HG03095 (cell line): Measurements from ENCODE around the gene HOXD11.

Experiments used
- ATAC-seq: cut with Tn5 transposase; IDR thresholded peaks from one replicate; pipeline ENCODE4 v1.9.1; 2021; ENCODE audit warnings: moderate library complexity; ENCODE audit not compliant: unreplicated experiment

Gene HOXD11

DNA sequence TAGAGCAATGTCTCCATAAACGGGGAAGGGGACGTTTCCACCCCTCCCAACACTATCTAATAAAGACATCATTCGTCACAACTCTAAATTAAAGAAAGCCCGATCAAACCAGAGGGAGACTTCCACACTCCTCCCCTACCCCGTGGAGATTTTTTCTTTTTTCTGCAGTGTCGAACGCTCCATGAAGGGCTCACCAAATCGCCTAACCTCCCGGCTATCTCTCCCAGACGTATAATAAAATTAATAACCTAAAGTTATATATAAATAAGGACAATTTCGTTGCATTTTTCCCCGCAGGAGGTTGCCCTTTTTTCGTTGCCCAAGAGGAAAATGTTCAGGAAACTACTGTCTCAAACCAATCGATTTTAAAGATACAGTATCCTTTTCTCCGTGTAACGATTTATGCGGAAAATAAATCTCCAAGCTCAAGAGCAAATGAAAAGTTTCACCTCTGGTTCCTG, 25.7 kb upstream of the HOXD11 start:
- ATAC-seq: no peak

DNA sequence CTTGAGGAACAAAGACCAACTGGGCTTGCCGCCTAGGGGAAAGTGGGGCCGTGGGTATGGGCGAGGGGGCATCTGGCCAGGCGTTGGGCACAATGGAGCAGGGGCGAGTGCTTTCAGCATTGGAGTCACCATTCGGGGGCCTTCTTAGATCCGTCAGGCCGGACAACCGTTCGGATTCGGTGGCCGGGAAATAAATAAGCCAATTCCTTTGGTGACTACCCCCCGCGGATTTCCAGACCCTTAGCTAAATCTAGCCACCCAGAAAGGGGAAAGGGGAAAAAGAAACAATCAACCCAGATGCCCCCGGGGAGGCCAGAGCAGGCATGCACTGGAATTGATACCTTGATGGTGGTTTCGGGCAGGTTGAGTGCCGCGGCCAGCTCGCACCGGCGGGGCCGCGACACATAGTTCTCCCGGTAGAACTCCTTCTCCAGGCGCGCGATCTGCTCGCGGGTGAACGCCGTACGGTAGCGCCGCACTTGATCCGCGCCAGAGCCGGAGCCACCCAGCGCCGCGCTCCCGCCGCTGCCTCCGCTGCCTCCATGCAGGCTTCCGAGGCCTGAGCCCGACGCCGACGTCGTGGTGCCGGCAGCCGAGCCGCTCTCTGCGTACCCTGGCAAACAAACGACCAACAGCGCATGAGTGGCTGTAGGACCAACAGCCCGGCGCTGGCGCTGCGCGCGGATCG, 25.1 kb upstream of the HOXD11 start:
- ATAC-seq: no peak

DNA sequence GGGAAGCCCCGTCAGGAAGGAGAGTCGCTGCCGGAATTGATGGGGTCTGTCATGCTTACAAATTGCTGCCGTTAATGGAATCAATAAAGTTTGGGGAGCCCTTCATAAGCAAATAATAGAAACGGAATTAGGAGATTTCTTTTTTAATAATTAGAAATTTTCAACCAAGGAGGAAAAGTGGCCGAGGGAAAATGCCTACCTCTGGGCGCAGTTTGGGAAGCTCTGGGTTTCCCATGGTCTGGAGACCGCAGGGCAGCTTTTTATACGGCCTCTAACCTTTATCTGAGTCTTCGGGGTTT, 24.6 kb upstream of the HOXD11 start:
- ATAC-seq: no peak

DNA sequence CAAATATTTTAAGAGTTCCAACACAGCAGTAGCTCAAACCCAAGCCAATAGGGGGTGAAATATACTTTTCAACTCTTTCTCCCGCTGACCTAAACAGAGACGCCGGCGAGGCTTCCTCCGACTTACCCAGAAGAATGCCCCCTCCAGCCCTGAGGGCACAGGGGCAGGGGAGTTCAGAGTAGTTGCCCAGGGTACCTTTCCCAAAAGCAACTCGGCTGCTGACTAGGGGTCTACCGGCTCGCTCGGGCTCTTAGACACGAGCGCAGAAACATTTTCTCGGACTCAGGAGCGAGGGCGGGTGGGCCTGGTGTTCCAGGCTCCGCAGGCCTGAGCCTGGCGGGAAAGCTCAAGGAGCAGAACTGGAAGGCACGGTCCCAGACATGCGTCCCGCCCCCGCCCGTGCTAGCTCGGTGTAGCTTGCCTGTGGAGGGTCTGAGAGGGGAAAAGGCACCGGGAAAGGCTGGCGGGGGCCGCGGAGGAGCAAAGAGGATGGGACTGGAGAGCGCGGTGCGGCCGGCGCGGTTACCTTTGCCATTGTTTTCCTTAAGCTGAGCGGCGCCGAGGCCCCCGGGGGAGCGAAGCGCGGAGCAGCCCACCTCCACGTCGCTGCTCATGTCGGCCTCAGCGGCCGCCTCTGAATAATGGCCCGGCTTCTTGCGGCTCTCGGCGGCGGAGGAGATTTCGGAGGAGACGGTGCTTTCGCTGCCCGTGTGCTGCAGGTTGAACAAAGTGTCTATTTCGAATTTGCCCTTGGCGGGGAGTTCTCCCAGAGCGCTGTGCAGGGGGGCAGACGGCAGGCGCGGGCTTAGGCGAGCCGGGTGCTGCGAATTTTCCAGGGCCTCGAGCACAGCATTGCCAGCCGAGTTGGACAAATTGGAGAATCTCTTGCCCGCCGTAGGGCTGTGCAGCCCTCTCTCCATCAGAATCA, 24.0 kb upstream of the HOXD11 start:
- ATAC-seq: no peak

DNA sequence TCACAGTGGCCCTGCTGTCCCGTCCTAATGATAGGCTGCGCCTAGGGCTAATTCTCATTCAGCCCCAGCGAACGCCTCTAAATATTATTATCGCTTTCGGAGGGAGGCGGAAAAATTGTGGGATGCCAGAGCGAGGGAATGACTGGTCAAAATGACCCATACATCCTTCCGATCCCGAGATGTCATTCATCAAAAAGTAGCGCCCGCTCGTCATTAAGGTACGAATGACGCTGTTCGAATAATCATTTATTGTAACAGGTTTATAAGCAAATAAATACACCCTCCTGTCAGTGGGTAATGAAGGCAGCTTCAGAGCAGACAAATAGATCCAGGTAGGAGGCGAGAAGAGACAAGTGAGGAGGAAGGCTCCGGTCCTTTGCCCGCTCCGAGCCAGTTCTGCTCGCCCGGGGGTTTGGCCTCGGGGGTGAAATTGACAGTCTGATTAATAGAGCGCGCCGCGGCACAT, 23.3 kb upstream of the HOXD11 start, which contains the start of gene EVX2:
Gene EVX2 (minus strand): TSS at position 167 of the 466 bp plus-strand sequence. CDS start 186 bp downstream, outside the sequence.
- ATAC-seq: no peak

DNA sequence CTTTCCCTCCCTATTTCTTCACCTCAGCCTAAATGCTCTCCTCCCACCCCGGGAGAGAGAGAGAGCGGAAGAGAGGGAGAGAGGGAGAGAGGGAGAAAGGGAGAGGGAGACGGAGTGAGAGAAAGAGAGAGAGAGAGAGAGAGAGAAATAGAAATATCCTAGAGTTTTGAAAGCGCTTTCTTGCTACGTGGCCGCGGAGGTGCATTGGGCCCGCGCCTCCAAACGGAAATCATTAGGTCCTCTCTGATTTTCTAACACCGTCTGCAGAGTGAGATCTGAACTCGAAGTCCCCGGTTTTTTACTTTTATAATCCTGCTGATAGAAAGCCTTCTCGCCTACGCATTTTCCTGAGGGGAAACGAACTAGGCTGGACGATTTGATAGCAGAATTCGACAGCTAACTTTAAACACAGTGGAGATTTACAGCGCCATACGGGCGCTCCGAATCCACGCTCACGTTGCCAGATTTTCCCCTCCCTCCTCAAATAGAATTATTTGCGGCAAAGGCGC, 22.4 kb upstream of the HOXD11 start:
- no peak for ATAC-seq

DNA sequence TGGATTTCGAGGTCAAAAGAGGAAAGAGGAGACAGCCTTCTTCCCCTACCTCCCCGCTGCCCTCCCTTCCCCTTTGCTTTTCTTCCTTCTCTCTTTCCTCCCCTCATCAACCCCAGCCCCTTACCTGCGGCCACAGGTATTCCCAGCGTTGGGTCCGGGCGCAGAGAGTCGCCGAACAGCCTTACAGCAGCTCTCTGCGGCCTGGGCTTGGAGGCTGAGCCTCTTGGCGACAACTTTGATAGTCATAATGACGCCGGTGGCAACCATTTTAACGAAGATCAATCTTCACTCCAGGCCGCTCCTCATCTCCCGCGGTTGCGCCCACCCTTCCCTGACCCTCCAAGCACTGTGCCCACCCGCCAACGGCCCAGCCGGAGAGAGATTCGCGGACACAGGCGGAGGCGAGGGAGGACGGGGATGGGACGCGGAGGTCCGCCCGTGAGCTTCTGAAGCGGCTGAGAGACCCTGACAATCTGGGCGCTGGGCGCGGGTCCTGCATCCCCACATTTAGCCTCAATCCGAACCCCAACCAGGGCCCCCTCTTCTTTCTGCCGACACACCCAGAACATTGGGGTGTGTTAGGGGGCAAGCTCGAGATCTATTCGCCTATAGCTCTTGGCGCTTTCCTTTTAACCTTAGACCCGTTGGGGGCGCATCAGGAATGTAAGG, 21.8 kb upstream of the HOXD11 start:
- ATAC-seq: no peak

DNA sequence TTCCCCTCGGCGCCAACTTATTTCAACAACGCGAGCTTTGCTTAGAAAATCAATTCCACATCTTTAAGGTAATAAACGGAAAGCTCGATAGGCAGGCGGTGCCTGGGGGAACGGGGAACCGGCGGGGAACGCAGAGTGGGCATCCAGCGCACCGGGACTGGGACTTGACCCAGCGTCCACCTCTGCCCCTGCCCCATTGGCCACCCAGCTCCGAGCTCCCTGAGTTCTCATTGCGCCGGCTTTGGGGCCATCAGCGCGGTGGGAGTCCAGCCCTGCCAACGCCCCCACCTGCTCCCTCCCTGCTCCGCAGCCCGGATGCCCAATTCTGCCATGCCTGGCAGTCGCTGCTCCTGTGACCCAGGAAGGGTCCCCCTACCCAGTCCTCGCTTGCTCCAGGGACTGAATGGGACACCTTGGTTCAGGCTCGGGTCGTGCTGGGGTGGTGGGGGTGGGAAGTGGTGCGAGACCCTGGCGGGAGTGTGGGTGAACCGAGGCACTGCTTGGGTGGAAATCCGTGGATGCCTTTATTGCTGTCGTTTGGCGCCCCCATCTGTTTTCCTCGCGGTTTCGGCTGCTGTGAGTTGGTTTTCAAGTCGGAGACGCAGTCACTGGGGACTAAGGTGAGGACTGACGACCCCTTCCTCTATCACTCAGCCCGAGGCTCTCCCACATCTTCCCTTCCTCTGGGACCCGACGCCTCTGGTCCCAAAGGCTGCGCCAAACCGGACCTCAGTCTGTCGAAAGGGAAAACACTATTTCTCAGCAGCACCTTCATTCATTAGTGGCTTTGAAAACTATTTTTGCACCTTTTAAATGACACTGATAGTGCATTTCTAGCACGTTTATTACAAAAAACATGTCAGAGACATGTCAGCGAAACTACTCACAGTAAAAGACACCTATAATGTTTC, 21.0 kb upstream of the HOXD11 start:
- ATAC-seq: no peak

DNA sequence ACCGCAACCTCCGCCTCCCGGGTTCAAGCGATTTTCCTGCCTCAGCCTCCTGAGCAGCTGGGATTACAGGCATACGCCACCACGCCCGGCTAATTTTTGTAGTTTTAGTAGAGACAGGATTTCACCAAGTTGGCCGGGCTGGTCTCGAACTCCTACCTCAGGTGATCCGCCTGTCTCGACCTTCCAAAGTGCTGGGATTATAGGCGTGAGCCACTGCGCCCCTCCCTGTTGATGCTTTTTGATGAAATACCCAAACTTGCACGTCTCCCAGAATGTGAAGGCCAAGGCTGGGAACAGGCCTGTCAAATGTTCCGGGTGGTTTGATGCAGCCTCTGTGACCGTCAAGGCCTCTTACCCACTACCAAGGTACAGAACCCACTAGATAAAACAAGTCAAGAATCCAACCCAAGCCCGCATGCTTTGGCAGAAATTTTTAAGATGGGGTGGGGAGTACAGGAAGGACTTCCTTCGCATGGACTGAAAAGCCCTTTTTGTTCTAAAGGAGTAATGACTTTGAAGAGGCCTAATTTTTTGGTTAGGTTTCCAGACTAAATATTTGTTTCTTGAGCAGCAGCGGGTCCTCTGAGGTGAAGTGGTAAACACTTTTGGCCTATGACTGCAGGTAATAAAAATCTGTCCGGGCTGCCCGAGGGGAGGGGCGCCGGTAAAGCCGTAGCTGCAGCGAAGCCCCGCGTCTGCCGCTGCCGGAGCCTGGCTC, 19.6 kb upstream of the HOXD11 start:
- ATAC-seq: no peak

DNA sequence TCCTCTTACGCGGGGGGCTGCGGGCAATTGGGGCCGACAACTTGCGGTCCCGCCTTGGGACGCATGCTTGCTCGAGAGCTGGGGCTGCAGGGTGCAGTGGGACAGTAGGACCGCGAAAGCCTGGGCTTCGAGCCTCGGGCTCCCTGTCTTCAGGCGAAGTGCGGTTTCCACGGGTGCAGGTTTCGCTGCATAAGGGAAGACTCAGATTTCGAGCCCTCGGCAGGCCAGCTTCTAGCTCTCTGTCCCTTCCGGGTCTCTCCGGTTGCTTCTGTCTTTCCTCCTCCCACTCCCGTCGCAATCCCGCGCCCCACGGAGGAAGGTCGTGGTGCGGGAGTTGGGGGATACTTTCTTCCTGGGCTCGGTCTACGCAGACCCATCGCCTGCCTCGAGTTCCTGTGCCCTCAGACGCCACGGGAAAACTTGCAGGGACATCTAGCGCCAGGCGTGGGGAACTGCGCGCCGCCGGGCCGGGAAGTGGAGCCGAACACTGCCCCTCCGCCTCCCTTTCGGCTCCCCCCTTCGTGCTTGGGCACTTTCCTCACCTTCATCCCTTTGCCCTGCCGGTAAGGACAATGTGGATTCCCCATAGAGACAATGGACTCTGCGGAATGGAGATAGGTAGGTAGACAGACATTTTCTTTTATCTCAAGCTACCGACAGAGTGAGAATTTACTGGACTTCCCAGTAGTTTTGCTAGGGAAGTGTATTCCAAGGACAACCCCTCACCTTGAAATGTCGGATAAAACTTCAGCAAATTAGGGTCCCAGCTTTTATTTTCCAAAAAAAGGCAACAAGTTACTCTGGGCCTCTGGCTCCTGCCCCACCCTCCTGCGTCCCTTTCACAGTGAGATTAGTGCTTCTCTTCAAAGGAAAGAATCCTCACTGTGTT, 18.8 kb upstream of the HOXD11 start:
- no peak for ATAC-seq

DNA sequence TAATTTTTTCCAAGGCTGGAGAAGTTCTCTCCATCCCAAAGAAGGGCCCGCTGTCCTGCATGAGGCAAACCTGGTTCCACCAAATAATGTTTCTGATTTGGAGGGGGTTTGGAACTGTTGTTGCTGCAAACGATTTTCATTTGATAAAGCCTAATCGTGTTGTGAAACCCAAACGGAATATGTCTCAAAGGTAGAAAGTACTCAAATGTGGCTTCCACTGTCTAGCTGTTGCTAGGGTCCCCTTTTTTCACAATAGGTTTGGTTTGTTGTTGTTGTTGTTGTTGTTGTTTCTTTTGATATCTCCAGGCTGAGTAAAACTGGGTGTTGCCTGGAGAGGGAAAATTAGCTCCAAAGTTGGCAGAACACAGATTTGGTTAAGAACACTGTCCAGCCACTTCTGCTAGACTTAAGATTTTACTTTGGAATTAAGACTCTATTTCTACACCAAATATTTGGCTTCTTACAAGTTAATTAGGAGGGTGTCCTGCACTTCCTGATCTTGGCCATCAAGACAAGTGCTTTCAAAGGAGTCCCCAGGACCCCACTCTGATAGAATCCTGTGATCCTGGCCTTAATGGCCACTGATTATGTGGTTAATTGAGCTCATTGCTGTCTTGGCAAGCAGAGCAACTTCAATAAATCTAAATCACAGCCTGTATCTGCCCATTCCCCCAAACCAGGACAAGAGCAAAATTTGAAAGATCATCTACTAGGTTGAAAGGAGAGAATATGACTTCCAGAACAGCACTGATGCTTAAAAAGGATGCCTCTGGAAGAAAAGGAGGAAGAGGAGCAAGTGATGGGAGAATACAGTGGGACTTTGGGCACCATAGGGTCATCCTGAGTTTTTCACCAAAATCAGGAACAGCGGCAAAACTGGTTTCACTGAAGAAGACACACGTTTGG, 17.9 kb upstream of the HOXD11 start:
- no peak for ATAC-seq

DNA sequence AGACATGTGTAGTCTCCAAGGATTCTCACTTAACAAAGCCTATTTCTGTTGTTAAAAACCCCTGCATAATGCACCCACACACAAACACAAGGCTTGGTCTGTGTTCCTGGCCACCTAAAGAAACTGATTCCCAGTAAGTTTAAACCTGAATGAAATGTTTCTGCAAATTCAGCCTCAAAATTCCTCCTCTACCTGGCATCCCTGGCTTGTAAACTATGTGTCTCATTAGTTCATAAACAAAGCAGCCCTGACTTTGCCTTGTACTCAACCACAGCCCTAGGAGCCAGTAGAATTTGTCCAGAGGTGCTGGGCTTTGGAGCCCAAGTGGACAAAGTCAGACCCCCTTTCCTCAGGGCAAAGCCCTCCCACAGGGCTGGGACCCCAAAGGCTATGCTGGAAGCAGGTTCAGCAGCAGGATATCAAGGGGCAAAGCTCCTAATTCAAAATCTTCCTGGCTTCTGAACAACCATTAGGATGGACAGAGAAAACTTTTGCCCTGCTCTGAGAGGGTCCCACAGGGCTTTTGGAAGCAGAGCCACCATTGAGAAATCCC, 17.2 kb upstream of the HOXD11 start:
- ATAC-seq: no peak

DNA sequence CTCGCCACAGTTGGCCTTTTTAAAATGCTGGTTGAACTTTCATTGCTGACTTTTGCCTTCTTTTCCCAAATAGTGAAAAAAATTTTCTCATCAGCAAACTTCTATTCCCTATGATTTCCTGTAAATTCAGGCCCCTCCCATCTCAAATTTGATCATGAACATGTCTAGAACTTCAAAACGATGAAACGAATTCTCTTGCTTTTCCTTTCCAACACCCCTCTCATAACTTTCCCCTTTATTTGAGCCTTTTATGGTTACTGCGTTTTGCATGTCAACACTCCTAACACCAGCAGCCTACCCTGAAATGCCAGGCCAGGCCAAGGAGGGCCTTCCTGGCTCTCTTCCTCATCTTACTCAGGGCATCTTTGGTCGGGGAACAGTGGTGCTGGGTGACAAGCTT, 16.2 kb upstream of the HOXD11 start:
- ATAC-seq: no peak

DNA sequence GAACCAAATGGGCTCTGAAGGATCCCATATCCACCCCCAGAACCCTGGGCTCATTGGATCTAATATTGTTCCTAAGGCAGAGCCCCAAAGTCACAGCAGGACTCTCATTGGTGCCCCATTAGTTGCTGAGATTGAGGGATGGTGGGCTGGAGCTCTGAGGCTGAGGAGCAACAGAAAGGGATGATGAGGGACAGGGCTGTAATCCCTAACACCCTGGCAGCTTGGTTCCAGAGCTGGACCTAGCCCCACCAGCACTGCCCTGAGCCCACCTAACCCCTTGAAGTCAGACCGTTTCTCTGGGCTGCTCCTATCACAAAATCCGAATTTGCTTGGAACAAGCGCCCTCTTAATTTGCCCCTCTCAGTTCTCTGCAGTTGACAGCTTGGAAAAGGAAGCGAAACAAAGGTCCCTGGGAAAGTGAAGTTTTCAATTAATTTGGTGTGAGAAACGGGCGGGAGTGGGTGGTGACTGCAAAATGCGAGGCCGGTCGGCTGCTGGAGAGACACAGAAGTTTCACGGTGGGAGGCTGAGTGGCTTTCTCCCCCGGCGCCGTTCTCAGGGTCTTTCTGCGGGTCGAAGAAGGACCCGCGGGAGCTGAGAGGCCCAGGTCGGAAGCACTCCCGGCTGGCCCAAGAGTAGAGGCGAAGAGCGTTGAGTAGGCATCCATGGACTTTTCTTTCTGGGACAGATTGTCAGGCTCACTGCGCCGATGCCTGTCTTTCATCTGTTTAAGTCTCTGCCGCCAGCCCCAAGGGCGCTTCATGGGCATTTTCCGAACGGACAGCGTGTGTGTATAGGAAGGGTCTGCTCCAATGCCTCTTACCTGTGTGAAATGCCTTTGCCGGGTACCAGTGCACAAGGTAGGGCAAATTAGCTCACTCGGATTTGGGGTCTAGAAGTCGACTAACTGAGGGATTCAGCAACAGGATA, 15.5 kb upstream of the HOXD11 start:
- ATAC-seq: no peak

DNA sequence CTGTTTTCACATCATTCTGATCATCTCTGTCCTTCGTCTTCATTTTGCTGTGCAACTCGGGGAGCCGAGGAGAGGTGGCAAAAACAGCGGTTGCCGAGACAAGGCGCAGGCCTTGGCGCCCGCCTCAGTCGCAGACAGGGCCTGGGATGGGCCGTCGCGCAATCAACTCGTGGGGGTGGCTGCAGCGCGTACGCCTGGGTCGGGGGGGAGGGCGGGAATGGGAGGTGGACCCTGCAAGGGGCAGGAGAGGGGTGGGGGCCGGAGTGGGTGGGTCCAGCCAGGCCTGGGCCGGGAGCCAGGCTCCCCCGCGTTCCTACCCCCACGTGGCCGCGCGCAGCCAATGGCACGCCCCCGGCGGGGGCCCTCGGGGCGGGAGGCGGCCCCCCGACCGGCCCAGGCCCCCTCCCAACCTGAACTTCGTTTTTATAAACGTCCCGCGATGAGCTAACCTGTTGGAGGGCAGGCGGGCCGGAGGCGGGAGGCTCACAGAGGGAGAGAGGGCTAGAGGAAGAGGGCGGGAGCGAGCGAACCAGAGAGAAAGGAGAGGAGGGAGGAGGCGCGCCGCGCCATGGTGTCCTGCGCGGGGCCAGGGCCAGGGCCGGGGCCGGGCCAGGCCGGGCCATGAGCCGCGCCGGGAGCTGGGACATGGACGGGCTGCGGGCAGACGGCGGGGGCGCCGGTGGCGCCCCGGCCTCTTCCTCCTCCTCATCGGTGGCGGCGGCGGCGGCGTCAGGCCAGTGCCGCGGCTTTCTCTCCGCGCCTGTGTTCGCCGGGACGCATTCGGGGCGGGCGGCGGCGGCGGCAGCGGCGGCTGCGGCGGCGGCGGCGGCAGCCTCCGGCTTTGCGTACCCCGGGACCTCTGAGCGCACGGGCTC, 14.6 kb upstream of the HOXD11 start, which contains the start of gene HOXD13:
Gene HOXD13 (plus strand): TSS at position 452 of the 875 bp plus-strand sequence. CDS start 170 bp downstream, at position 622.
- no peak for ATAC-seq
